ENCODE results near the gene DBNDD2.

DNA sequence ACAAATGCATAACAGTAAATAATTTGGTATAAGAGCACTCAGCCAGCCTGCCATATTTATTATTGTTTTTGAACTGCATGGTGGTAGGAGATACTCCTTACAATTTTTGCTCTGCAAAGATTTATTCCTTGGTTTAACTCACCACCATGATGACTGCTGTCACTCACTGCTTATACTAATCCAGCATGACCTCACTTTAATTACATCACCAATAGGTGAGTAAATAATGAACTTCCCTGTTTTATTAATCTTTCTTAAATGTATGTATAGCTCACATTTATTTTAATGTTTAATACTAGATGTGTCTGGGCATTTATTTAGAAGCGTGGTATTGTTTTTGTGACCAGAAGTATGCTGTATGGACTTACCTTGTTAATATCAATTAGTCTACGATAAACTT lies 17.2 kb upstream of the DBNDD2 start:
- TF ChIP-seq EZH2phosphoT487 (conservative IDR thresholded peaks at IDR 0.05; ENCODE audit: low read length): no peak
- no peak for TF ChIP-seq CTCF (IDR thresholded peaks at IDR 0.05; ENCODE audit: insufficient read depth, low read length, poor library complexity, severe bottlenecking)

All from SU-DHL-6 (cell line).